HepG2 (cell line): ENCODE results near the gene RICTOR. TPM values are rescaled to one million over a fixed set of nuclear protein-coding genes. Genes with fewer than 3 reads are reported as not detected.

Experiments
- BRCA1 ChIP-seq: sonication (generic); formaldehyde crosslinking; IDR thresholded peaks from 2 replicates; pipeline ENCODE4 v1.4.0; 2020; ENCODE audit warnings: missing genetic modification reagents
- FOSL1 ChIP-seq: sonication (generic); formaldehyde crosslinking; IDR thresholded peaks from 2 replicates; pipeline ENCODE4 v1.9.0; 2021; ENCODE audit warnings: missing genetic modification reagents, borderline replicate concordance
- FOXO4 ChIP-seq: sonication (generic); formaldehyde crosslinking; conservative IDR thresholded peaks from 2 replicates; pipeline ENCODE4 v1.8.1; 2023; ENCODE audit warnings: missing genetic modification reagents
- HNRNPK ChIP-seq: fragments of 200-400 bp; formaldehyde crosslinking; IDR thresholded peaks from 2 replicates; pipeline ENCODE4 v1.6.1; 2018; ENCODE audit warnings: low read length, low read depth, moderate library complexity, mild to moderate bottlenecking; ENCODE audit not compliant: poor library complexity, severe bottlenecking
- MIXL1 ChIP-seq: IDR thresholded peaks from 2 replicates; pipeline ENCODE4 v1.6.1; 2016
- NR2F2 ChIP-seq: IDR thresholded peaks from 2 replicates; pipeline ENCODE4 v1.6.1; 2012; ENCODE audit warnings: low read depth, inconsistent platforms, borderline replicate concordance
- RARA ChIP-seq: IDR thresholded peaks from 2 replicates; pipeline ENCODE4 v1.6.1; 2016; ENCODE audit warnings: missing genetic modification reagents, missing compliant biosample characterization
- SMAD3 ChIP-seq: sonication (generic); formaldehyde crosslinking; IDR thresholded peaks from 2 replicates; pipeline ENCODE4 v1.4.0; 2020; ENCODE audit warnings: missing genetic modification reagents
- SP1 ChIP-seq, 2 experiments: fragments of 450-650 bp in 1 of 2; sonication (generic) in 1 of 2; formaldehyde crosslinking in 1 of 2; IDR thresholded peaks; 2 replicates each; pipeline versions ENCODE4 v1.4.0 to v1.6.1; 2016 to 2020; ENCODE audit warnings: missing genetic modification reagents in 1 of 2
- TAF1 ChIP-seq: sonication (generic); formaldehyde crosslinking; IDR thresholded peaks from 2 replicates; pipeline ENCODE4 v1.4.0; 2020; ENCODE audit warnings: missing genetic modification reagents
- ZBTB21 ChIP-seq: sonication (generic); formaldehyde crosslinking; IDR thresholded peaks from 2 replicates; pipeline ENCODE4 v1.4.0; 2020; ENCODE audit warnings: missing genetic modification reagents
- ZHX2 ChIP-seq, 2 experiments: sonication (generic) in 1 of 2; formaldehyde crosslinking in 1 of 2; IDR thresholded peaks; 2 replicates each; pipeline versions ENCODE4 v1.6.1 to v1.9.0; 2014 to 2022; ENCODE audit warnings: antibody characterized with exemption in 1 of 2, borderline replicate concordance in 1 of 2, inconsistent platforms in 1 of 2, low read depth in 1 of 2, missing genetic modification reagents in 1 of 2
- ZNF274 ChIP-seq: sonication (generic); formaldehyde crosslinking; IDR thresholded peaks from 2 replicates; pipeline ENCODE4 v1.5.1; 2020; ENCODE audit warnings: mild to moderate bottlenecking, missing genetic modification reagents
- ZNF430 ChIP-seq: sonication (generic); formaldehyde crosslinking; IDR thresholded peaks from 2 replicates; pipeline ENCODE4 v1.9.0; 2021; ENCODE audit warnings: mild to moderate bottlenecking, missing genetic modification reagents
- ZNF841 ChIP-seq: sonication (generic); formaldehyde crosslinking; IDR thresholded peaks from 2 replicates; pipeline ENCODE4 v1.8.1; 2023; ENCODE audit warnings: missing genetic modification reagents, borderline replicate concordance
- polyA plus RNA-seq, 8 experiments: library from polyadenylated mRNA; depleted of rRNA in 3 of 8; stranded (reverse) in 7 of 8; unstranded in 1 of 8; fragments of >200 nt; fragmentation: Illumina TruSeq in 4 of 8; extraction: Trizol in 4 of 8; gene quantifications; 2 replicates each; pipeline versions ENCODE4 v1.2.1 to v1.2.3, GENCODE V29; 2011 to 2016; ENCODE audit warnings: low read depth in 4 of 8, missing spikeins in 1 of 8, mixed read lengths in 1 of 8; ENCODE audit not compliant: insufficient read depth in 1 of 8
- total RNA-seq, 5 experiments: library from RNA; depleted of rRNA; stranded (reverse); fragments of >200 nt; fragmentation: Illumina TruSeq; extraction: Trizol; gene quantifications; 2 replicates each; pipeline ENCODE4 v1.2.3, GENCODE V29; 2016; ENCODE audit warnings: low read depth in 1 of 5
- TF ChIP-seq, protein P1 (sequence below): sonication (generic); formaldehyde crosslinking; conservative IDR thresholded peaks from 2 replicates; pipeline ENCODE4 v1.8.0; 2022; ENCODE audit warnings: low read depth, missing genetic modification reagents
- TF ChIP-seq, protein P2 (sequence below): sonication (generic); formaldehyde crosslinking; IDR thresholded peaks from 2 replicates; pipeline ENCODE4 v1.8.1; 2023; ENCODE audit warnings: mild to moderate bottlenecking, inconsistent platforms, moderate library complexity, missing genetic modification reagents, borderline replicate concordance

RICTOR gene
- total and polyA plus RNA-seq, 2 of the 13 experiments (the other 11 are each of a cell fraction or from before 2014, with no cell fraction given), result 10.7 to 15.4 TPM

- TF ChIP-seq ZHX2 (IDR thresholded peaks at IDR 0.05; ENCODE audit: low read depth) (no peak), ZHX2 (CRISPR knock-in tag; IDR thresholded peaks at IDR 0.05; ENCODE audit: borderline replicate concordance) (no peak; the same call in 1 of the 2 replicates), TAF1 (CRISPR knock-in tag) (peak; percentile 80; the same call in 1 of the 2 replicates), HNRNPK (peak; percentile 35), BRCA1 (CRISPR knock-in tag) (peak; percentile 38; the same call in 1 of the 2 replicates), NR2F2 (no peak), FOSL1 (CRISPR knock-in tag) (no peak), FOXO4 (no peak), ZNF274 (CRISPR knock-in tag) (peak; percentile 36; the same call in 1 of the 2 replicates), ZNF430 (CRISPR knock-in tag) (peak; percentile 81; the same call in 1 of the 2 replicates), RARA (CRISPR knock-in tag) (0 out of 2 replicates have a peak, but pooled peaks have one; percentile 26), SMAD3 (CRISPR knock-in tag) (no peak), ZNF841 (CRISPR knock-in tag) (no peak; the same call in 1 of the 2 replicates), MIXL1 (no peak), ZBTB21 (CRISPR knock-in tag) (no peak), SP1 (IDR thresholded peaks at IDR 0.05) (no peak), SP1 (CRISPR knock-in tag; IDR thresholded peaks at IDR 0.05) (peak; percentile 37; the same call in 1 of the 2 replicates)
- TF ChIP-seq, protein P1, sequence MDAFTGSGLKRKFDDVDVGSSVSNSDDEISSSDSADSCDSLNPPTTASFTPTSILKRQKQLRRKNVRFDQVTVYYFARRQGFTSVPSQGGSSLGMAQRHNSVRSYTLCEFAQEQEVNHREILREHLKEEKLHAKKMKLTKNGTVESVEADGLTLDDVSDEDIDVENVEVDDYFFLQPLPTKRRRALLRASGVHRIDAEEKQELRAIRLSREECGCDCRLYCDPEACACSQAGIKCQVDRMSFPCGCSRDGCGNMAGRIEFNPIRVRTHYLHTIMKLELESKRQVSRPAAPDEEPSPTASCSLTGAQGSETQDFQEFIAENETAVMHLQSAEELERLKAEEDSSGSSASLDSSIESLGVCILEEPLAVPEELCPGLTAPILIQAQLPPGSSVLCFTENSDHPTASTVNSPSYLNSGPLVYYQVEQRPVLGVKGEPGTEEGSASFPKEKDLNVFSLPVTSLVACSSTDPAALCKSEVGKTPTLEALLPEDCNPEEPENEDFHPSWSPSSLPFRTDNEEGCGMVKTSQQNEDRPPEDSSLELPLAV, result no peak
- TF ChIP-seq, protein P2, sequence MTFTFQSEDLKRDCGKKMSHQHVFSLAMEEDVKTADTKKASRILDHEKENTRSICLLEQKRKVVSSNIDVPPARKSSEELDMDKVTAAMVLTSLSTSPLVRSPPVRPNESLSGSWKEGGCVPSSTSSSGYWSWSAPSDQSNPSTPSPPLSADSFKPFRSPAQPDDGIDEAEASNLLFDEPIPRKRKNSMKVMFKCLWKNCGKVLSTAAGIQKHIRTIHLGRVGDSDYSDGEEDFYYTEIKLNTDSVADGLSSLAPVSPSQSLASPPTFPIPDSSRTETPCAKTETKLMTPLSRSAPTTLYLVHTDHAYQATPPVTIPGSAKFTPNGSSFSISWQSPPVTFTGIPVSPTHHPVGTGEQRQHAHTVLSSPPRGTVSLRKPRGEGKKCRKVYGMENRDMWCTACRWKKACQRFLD (CRISPR knock-in tag), result no peak
Measured at GRCh38 chr5:39074017-39074814, at the start of gene RICTOR (continued).
